Sciatic nerve (tissue), 2 donors: ENCODE data around the gene OR5L1. TPM values are rescaled to one million over a fixed set of nuclear protein-coding genes. Genes with fewer than 3 reads are reported as not detected.

Source experiments
- ATAC-seq: fragments of 200-7000 bp; cut with Tn5 transposase; one replicate; pipeline ENCODE4 v1.9.1; 2020; ENCODE audit warnings: mild to moderate bottlenecking, moderate library complexity
- DNase-seq: peaks from one replicate; pipeline ENCODE4 v3.0.0-alpha.2; 2020; ENCODE audit warnings: low spot score
- intact Hi-C: fragments of 100-400 bp; cut with DNase I; formaldehyde crosslinking; loops from one replicate; pipeline ENCODE4 v1.14.2; 2022
- total RNA-seq: library from RNA; stranded (reverse); fragmentation: NEBNext Ultra II Directional; extraction: Animal tissue kit (Norgen Biotek cat#: 25700); gene quantifications from one replicate; pipeline ENCODE4 v1.2.1, GENCODE V29; 2021
- donor health status: DM: no; HTN: no; CAD: no.
- donor health status: DM: no; HTN: no; CAD: no.

OR5L1 gene
- not detected for total RNA-seq

GRCh38 chr11:55811067-55811466 is at the start of gene OR5L1:
OR5L1 (plus strand) TSS chr11:55811367; CDS start chr11:55811467, 100 bp downstream.
- no peak for ATAC-seq
- intact Hi-C loops = no loop called here
- DNase-seq = no peak

- no peak for DNase-seq
Observed at GRCh38 chr11:55773138-55773537, 38.0 kb upstream of the OR5L1 start, which contains the start of gene OR5D13. OR5D13 (plus strand) TSS chr11:55773438; CDS start chr11:55773438, 0 bp downstream.

GRCh38 chr11:55791606-55792005 is 19.6 kb upstream of the OR5L1 start:
- ATAC-seq = no peak
- intact Hi-C loops = no loop called here
- no peak for DNase-seq

More at GRCh38 chr11:55773138-55773537, 38.0 kb upstream of the OR5L1 start, which contains the start of gene OR5D13:
- no peak for ATAC-seq
- intact Hi-C loops = no loop called here

GRCh38 chr11:55793321-55793720 is 17.8 kb upstream of the OR5L1 start:
- ATAC-seq (no peak), DNase-seq (no peak)
- intact Hi-C loops = no loop called here

GRCh38 chr11:55795256-55795655 is 15.9 kb upstream of the OR5L1 start, which contains the start of gene OR5D14:
OR5D14 (plus strand) TSS chr11:55795556; CDS start chr11:55795556, 0 bp downstream.
- ATAC-seq = no peak
- intact Hi-C loops = no loop called here
- DNase-seq = no peak

- intact Hi-C loops = no loop called here
- ATAC-seq = no peak
- no peak for DNase-seq
Observed at GRCh38 chr11:55806248-55806647, 4.9 kb upstream of the OR5L1 start.

- ATAC-seq (no peak), DNase-seq (no peak)
- intact Hi-C loops = no loop called here
Observed at GRCh38 chr11:55819330-55819729, 8.2 kb downstream of the OR5L1 start, which contains the start of gene OR5D18. OR5D18 (plus strand) TSS chr11:55819630; CDS start chr11:55819630, 0 bp downstream.

GRCh38 chr11:55826919-55827318 is 15.8 kb downstream of the OR5L1 start, which contains the start of gene OR5L2:
OR5L2 (plus strand) TSS chr11:55827219; CDS start chr11:55827219, 0 bp downstream.
- no peak for DNase-seq
- no peak for ATAC-seq
- intact Hi-C loops = no loop called here

GRCh38 chr11:55838452-55838851 is 27.3 kb downstream of the OR5L1 start, which contains the start of gene OR5D16:
OR5D16 (plus strand) TSS chr11:55838752; CDS start chr11:55838752, 0 bp downstream.
- intact Hi-C loops = no loop called here
- no peak for DNase-seq
- ATAC-seq = no peak

- no peak for DNase-seq
- intact Hi-C loops = no loop called here
- ATAC-seq = no peak
Observed at GRCh38 chr11:55847453-55847852, 36.3 kb downstream of the OR5L1 start.

GRCh38 chr11:55849037-55849436 is 37.9 kb downstream of the OR5L1 start:
- no peak for ATAC-seq
- no peak for DNase-seq
- intact Hi-C loops = no loop called here

GRCh38 chr11:55852141-55852540 is 41.0 kb downstream of the OR5L1 start:
- intact Hi-C loops = no loop called here
- DNase-seq (no peak), ATAC-seq (no peak)

GRCh38 chr11:55854704-55855103 is 43.5 kb downstream of the OR5L1 start:
- intact Hi-C loops = no loop called here
- ATAC-seq (no peak), DNase-seq (no peak)

Other genes with a start within 250 kb of the OR5L1 start
- not detected for gene OR4C16, start 239.2 kb upstream of the OR5L1 start, total RNA-seq
- not detected for gene OR4C11, start 203.7 kb upstream of the OR5L1 start, total RNA-seq
- gene OR4P4, start 176.3 kb upstream of the OR5L1 start, total RNA-seq = not detected
- not detected for gene OR4S2, start 163.0 kb upstream of the OR5L1 start, total RNA-seq
- not detected for gene OR4C6, start 149.2 kb upstream of the OR5L1 start, total RNA-seq
- not detected for gene OR5D13, start 37.9 kb upstream of the OR5L1 start, total RNA-seq
- gene OR5D14, start 15.8 kb upstream of the OR5L1 start, total RNA-seq = not detected
- gene OR5D18, start 8.3 kb downstream of the OR5L1 start, total RNA-seq = not detected
- gene OR5L2, start 15.9 kb downstream of the OR5L1 start, total RNA-seq = not detected
- gene OR5D16, start 27.4 kb downstream of the OR5L1 start, total RNA-seq = not detected
- gene TRIM51, start 71.9 kb downstream of the OR5L1 start, total RNA-seq = not detected
- gene OR5W2, start 103.2 kb downstream of the OR5L1 start, total RNA-seq = not detected
- gene OR5I1, start 125.0 kb downstream of the OR5L1 start, total RNA-seq = not detected
- not detected for gene OR10AG1, start 158.6 kb downstream of the OR5L1 start, total RNA-seq
- gene OR5F1, start 183.3 kb downstream of the OR5L1 start, total RNA-seq = not detected
- not detected for gene OR5AS1, start 216.3 kb downstream of the OR5L1 start, total RNA-seq